H9 (cell line): Measurements from ENCODE around the gene ANK3. TPM values are rescaled to one million over a fixed set of nuclear protein-coding genes. Genes with fewer than 3 reads are reported as not detected.

Experiments used
- DNase-seq: peaks from one replicate; pipeline ENCODE4 v3.0.0-alpha.2; 2017
- H2AFZ ChIP-seq: one replicate; pipeline ENCODE4 v1.6.1; 2013; ENCODE audit warnings: mild to moderate bottlenecking, low read length, control low read depth, moderate library complexity
- H2AK5ac ChIP-seq: 2 replicates; pipeline ENCODE4 v1.6.1; 2013; ENCODE audit warnings: low read length, control low read depth, mixed read lengths; ENCODE audit not compliant: insufficient read length
- H2BK120ac ChIP-seq: one replicate; pipeline ENCODE4 v1.6.1; 2013; ENCODE audit warnings: low read depth, mild to moderate bottlenecking, low read length, control low read depth, inconsistent platforms; ENCODE audit not compliant: poor library complexity, severe bottlenecking
- H2BK12ac ChIP-seq: 2 replicates; pipeline ENCODE4 v1.6.1; 2013; ENCODE audit warnings: low read length, control low read depth, mixed read lengths, low read depth; ENCODE audit not compliant: insufficient read length
- H2BK15ac ChIP-seq: 2 replicates; pipeline ENCODE4 v1.6.1; 2013; ENCODE audit warnings: low read depth, low read length, control low read depth
- H2BK20ac ChIP-seq: one replicate; pipeline ENCODE4 v1.6.1; 2013; ENCODE audit warnings: low read depth, mild to moderate bottlenecking, low read length, control low read depth, inconsistent platforms; ENCODE audit not compliant: poor library complexity, severe bottlenecking
- H2BK5ac ChIP-seq: 2 replicates; pipeline ENCODE4 v1.6.1; 2013; ENCODE audit warnings: low read length, control low read depth, mixed read lengths; ENCODE audit not compliant: insufficient read length
- H3K14ac ChIP-seq: 2 replicates; pipeline ENCODE4 v1.6.1; 2013; ENCODE audit warnings: low read length, control low read depth; ENCODE audit not compliant: insufficient read depth
- H3K18ac ChIP-seq: 2 replicates; pipeline ENCODE4 v1.6.1; 2013; ENCODE audit warnings: low read depth, mild to moderate bottlenecking, mixed read lengths, low read length, control low read depth; ENCODE audit not compliant: insufficient read length
- H3K23ac ChIP-seq: 2 replicates; pipeline ENCODE4 v1.6.1; 2013; ENCODE audit warnings: low read length, control low read depth, mixed read lengths, low read depth; ENCODE audit not compliant: insufficient read length
- H3K23me2 ChIP-seq: 2 replicates; pipeline ENCODE4 v1.6.1; 2013; ENCODE audit warnings: low read depth, mild to moderate bottlenecking, mixed read lengths, low read length, control low read depth; ENCODE audit not compliant: insufficient read length, poor library complexity, severe bottlenecking
- H3K27ac ChIP-seq: 2 replicates; pipeline ENCODE4 v1.5.1; 2013; ENCODE audit warnings: low read length, control low read depth, mixed read lengths, low read depth; ENCODE audit not compliant: insufficient read length
- H3K27me3 ChIP-seq: 2 replicates; pipeline ENCODE4 v1.6.1; 2013; ENCODE audit warnings: low read length, control low read depth, inconsistent platforms; ENCODE audit not compliant: insufficient read depth
- H3K4ac ChIP-seq: 2 replicates; pipeline ENCODE4 v1.6.1; 2013; ENCODE audit warnings: low read depth, mild to moderate bottlenecking, control low read depth, inconsistent platforms, low read length, moderate library complexity
- H3K4me1 ChIP-seq: 2 replicates; pipeline ENCODE4 v1.6.1; 2013; ENCODE audit warnings: low read length, control low read depth, inconsistent platforms; ENCODE audit not compliant: insufficient read depth
- H3K4me2 ChIP-seq: 2 replicates; pipeline ENCODE4 v1.6.1; 2013; ENCODE audit warnings: low read length, control low read depth, mixed read lengths; ENCODE audit not compliant: insufficient read length, insufficient read depth
- H3K56ac ChIP-seq: 2 replicates; pipeline ENCODE4 v1.6.1; 2013; ENCODE audit warnings: low read depth, mild to moderate bottlenecking, mixed read lengths, low read length, control low read depth; ENCODE audit not compliant: insufficient read length
- H3K79me1 ChIP-seq: 2 replicates; pipeline ENCODE4 v1.6.1; 2013; ENCODE audit warnings: low read depth, mild to moderate bottlenecking, moderate library complexity, low read length, control low read depth, inconsistent platforms; ENCODE audit not compliant: insufficient read depth, poor library complexity, severe bottlenecking
- H3K79me2 ChIP-seq: 2 replicates; pipeline ENCODE4 v1.6.1; 2013; ENCODE audit warnings: low read length, control low read depth, inconsistent platforms; ENCODE audit not compliant: insufficient read depth
- H3K9ac ChIP-seq: 2 replicates; pipeline ENCODE4 v1.6.1; 2013; ENCODE audit warnings: low read length, control low read depth, mixed read lengths; ENCODE audit not compliant: insufficient read length; ENCODE audit errors: extremely low read depth
- H3K9me3 ChIP-seq: one replicate; pipeline ENCODE4 v1.6.1; 2013; ENCODE audit warnings: low read depth, low read length, inconsistent platforms; ENCODE audit not compliant: control insufficient read depth
- H3T11ph ChIP-seq: one replicate; pipeline ENCODE4 v1.6.1; 2013; ENCODE audit warnings: mild to moderate bottlenecking, low read length, control low read depth, inconsistent platforms
- H4K20me1 ChIP-seq: one replicate; pipeline ENCODE4 v1.6.1; 2013; ENCODE audit not compliant: control insufficient read depth, insufficient read length, insufficient read depth
- H4K5ac ChIP-seq: 2 replicates; pipeline ENCODE4 v1.6.1; 2013; ENCODE audit warnings: low read depth, mild to moderate bottlenecking, mixed read lengths, low read length, control low read depth; ENCODE audit not compliant: insufficient read length
- H4K8ac ChIP-seq: replicated peaks from 2 replicates; pipeline ENCODE4 v1.6.1; 2013; ENCODE audit warnings: low read length, control low read depth, mixed read lengths, low read depth; ENCODE audit not compliant: insufficient read length
- H4K91ac ChIP-seq: 2 replicates; pipeline ENCODE4 v1.6.1; 2013; ENCODE audit warnings: low read depth, mild to moderate bottlenecking, moderate library complexity, mixed read lengths, low read length, control low read depth; ENCODE audit not compliant: insufficient read length
- H3K27ac Mint-ChIP-seq, 3 experiments: 2 replicates in 2 of 3; 3 replicates in 1 of 3; pipeline ENCODE4 v1.8.0; 2020 to 2021; ENCODE audit warnings: mixed read lengths in 3 of 3, mild to moderate bottlenecking in 1 of 3, moderate library complexity in 1 of 3
- H3K27me3 Mint-ChIP-seq: 2 replicates; pipeline ENCODE4 v1.8.0; 2021; ENCODE audit warnings: low read depth, mild to moderate bottlenecking, moderate library complexity, mixed read lengths
- H3K36me3 Mint-ChIP-seq, 3 experiments: 2 replicates in 2 of 3; 3 replicates in 1 of 3; pipeline ENCODE4 v1.8.0; 2020 to 2021; ENCODE audit warnings: low read depth in 3 of 3, mixed read lengths in 3 of 3; ENCODE audit not compliant: insufficient read depth in 1 of 3
- H3K4me1 Mint-ChIP-seq, 2 experiments: 2 replicates each; pipeline ENCODE4 v1.8.0; 2020; ENCODE audit warnings: mixed read lengths in 2 of 2
- H3K4me3 Mint-ChIP-seq, 2 experiments: 2 replicates in 1 of 2; 3 replicates in 1 of 2; pipeline ENCODE4 v1.8.0; 2020 to 2021; ENCODE audit warnings: mild to moderate bottlenecking in 2 of 2, mixed read lengths in 2 of 2, moderate library complexity in 1 of 2
- H3K9me3 Mint-ChIP-seq, 2 experiments: 2 replicates in 1 of 2; 3 replicates in 1 of 2; pipeline ENCODE4 v1.8.0; 2020; ENCODE audit warnings: mild to moderate bottlenecking in 2 of 2, mixed read lengths in 2 of 2, moderate library complexity in 1 of 2
- WGBS: extraction: QIAGEN DNeasy Blood & Tissue Kit; methylation state at CpG from one replicate; pipeline ENCODE4 v1.1.7; 2013; ENCODE audit warnings: missing lambda C conversion rate, low lambda C conversion rate, mixed read lengths; ENCODE audit not compliant: insufficient read length; ENCODE audit errors: extremely low coverage; 5-methylcytosine and 5-hydroxymethylcytosine counted together
- total RNA-seq: library from RNA; stranded (reverse); gene quantifications from 2 replicates; pipeline ENCODE4 v1.2.1, GENCODE V29; 2021
- TF ChIP-seq, protein P1 (sequence below): fragments of 200-600 bp; sonication (generic); conservative IDR thresholded peaks from 3 replicates; pipeline ENCODE4 v1.8.0; 2021; ENCODE audit warnings: antibody characterized with exemption, mild to moderate bottlenecking

ANK3 gene
- total RNA-seq, 1 experiment from 2014 or later, result 59.6 TPM

DNA sequence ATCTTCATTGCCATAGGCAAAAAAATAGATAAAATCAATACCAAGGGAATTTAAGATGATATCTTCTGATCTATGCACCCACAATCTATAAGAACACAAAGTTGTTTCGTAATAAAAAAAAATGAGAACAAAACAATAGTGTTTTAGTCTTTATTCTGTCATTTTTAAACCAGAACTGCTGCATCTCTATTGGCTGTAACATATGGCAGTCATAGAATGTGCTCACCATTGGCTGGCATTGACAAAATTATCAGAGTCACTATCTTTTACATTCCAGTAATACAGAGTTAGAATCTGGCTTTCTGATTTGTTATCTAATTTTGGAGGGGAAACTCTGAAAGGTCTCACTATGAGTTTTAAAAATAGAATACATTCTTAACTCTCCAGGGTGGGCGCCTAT lies 344.7 kb downstream of the ANK3 start:
- Histone ChIP-seq H3K27ac (no peak overlapping the region), H4K8ac (no peak overlapping the region), H4K91ac (no peak overlapping the region), H2BK20ac (no peak overlapping the region), H3K79me2 (no peaks in the 10 kb centered on the region), H2AFZ (no peak overlapping the region), H4K5ac (no peak overlapping the region), H3K23me2 (no peaks in the 10 kb centered on the region), H2BK15ac (no peak overlapping the region), H2BK5ac (no peak overlapping the region), H3K79me1 (no peaks in the 10 kb centered on the region), H2BK120ac (no peak overlapping the region), H3T11ph (no peak overlapping the region), H3K4me1 (no peaks in the 10 kb centered on the region), H3K56ac (no peak overlapping the region), H2BK12ac (no peak overlapping the region), H3K4ac (no peak overlapping the region), H3K9ac (no peak overlapping the region), H3K9me3 (no peaks in the 10 kb centered on the region), H3K18ac (no peak overlapping the region), H3K4me2 (no peak overlapping the region), H3K14ac (no peak overlapping the region), H3K27me3 (no peaks in the 10 kb centered on the region), H2AK5ac (no peak overlapping the region), H3K23ac (no peak overlapping the region), H4K20me1 (no peaks in the 10 kb centered on the region)
- WGBS, result no CpG with 5 or more reads among the region's 2 CpGs
- Mint-ChIP-seq H3K4me1 (peaks cover 17 to 29% of the 10 kb centered on the region in 2 experiments), H3K9me3 (no peaks in the 10 kb centered on the region; a peak in 1 of 5 replicates), H3K27ac (no peak overlapping the region), H3K4me3 (no peak overlapping the region), H3K36me3 (no peaks in the 10 kb centered on the region; a peak in 1 of 7 replicates), H3K27me3 (no peaks in the 10 kb centered on the region)
- DNase-seq, result no peak
- TF ChIP-seq, protein P1, sequence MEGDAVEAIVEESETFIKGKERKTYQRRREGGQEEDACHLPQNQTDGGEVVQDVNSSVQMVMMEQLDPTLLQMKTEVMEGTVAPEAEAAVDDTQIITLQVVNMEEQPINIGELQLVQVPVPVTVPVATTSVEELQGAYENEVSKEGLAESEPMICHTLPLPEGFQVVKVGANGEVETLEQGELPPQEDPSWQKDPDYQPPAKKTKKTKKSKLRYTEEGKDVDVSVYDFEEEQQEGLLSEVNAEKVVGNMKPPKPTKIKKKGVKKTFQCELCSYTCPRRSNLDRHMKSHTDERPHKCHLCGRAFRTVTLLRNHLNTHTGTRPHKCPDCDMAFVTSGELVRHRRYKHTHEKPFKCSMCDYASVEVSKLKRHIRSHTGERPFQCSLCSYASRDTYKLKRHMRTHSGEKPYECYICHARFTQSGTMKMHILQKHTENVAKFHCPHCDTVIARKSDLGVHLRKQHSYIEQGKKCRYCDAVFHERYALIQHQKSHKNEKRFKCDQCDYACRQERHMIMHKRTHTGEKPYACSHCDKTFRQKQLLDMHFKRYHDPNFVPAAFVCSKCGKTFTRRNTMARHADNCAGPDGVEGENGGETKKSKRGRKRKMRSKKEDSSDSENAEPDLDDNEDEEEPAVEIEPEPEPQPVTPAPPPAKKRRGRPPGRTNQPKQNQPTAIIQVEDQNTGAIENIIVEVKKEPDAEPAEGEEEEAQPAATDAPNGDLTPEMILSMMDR, result no peak
